NCI-H2171 (cell line): ENCODE data around the gene EXTL2.
"Not testable (repeated sequence)": the region's sequence is repeated elsewhere in the genome, so short reads cannot be mapped to it uniquely, and the experiment has no call there.

ENCODE experiments used
- DNase-seq: peaks from one replicate; lab custom pipeline; 2025; lab: John Stamatoyannopoulos, UW

The EXTL2 gene

DNA sequence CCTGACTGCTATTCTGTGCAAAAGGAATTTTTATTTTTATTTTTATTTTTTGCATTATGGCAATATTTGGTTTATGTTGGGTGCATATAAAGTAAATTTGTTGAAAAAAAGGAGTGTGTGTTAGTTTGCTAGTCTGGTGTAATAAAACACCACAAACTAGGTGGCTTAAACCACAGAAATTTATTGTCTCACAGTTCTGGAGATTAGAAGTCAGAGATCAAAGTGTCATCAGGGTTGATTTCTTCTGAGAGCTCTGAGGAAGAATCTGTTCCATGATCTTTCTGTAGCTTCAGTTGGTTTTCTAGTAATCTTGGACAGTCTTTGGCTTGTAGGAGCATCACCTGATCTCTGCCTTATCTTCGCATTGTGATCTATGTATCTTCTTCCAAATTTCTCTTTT is 7.7 kb upstream of the EXTL2 start:
- no peak for DNase-seq

DNA sequence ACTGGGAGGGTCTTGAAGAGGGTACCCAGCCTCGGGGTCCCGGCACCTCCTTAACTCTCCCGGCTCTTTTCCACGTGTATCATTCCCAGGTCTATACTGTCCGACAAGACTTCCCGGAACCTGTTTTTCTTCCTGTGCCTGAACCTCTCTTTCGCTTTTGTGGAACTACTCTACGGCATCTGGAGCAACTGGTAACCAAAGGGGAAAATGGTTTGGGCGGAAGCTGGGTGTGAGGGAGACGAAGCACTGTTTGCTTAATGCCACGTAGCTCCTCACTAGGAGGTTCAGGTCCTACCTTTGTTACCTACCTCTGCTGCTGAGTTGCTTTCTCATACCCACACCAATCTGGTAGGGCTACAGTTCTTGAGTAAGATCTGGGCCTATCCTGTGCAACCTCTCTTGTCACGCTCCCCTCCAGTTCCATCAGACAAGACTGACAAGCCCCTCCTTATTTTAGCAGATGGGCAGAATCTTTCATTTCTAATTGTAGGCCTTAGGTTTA is 1.9 kb upstream of the EXTL2 start:
- DNase-seq, result no peak

DNA sequence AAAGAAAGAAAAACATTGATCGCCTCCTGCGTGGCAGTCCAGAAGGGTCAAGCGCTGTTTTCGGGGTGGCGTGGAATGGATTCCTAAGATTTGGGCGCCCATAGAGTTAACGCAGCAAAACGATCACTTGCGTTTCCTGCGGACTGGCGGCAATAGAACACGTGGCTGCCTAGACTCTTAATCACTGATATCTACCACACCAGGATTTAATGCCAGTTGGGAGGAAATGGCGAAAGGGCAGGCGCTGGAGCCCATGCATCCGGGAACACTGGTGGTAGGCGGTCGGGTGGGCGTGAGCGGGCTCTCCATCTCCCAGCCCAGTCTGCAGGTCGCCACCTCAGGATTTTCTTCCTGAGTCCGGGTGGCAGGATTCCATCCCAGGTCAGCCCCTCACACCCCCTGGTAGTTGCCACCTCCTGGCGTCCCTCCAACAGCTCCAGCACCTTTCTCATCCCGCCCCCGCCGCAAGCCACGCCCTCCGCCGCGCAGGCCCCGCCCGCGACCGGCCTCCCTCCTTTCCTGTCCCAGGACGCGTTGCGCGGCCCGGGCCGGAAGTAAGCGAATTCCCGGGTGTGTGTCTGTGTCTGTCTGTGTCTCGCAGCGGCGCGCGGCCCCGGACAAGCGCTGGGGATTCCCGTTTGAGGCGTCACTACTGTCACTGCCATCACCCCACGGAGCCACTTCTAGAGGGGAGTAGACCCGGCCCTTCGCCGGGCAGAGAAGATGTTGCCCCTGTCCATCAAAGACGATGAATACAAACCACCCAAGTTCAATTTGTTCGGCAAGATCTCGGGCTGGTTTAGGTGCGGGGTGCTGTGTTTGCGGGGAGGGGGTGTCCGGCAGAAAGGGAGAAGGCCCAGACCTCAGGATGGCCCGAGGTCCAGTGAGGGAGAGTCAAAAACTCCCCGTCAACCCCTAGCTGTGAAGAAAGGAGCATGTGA is 1.2 kb upstream of the EXTL2 start, which contains the start of gene SLC30A7:
SLC30A7 (plus strand) TSS at position 551 of the 941 bp plus-strand sequence; CDS start at position 724, 173 bp downstream.
- DNase-seq, result peak; percentile 89

DNA sequence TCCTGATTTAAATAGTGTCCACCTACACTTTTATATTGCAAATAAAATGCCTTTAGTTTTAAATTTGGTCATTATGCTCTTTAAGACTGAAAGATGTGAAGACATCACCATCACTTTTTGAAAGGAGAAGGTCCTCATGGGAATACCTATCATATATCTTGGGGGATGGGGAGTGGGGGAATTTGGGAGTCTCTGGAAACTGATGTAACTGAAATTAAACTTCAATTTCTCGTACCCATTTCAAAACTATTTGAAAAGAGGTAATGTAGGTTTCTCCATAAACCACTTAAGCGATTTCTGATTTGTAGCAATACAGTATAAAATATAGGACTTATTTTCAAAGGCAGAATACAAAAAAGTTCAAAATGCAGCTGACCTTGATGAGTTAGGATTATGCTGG is 924 bp downstream of the EXTL2 start:
- DNase-seq, result no peak

DNA sequence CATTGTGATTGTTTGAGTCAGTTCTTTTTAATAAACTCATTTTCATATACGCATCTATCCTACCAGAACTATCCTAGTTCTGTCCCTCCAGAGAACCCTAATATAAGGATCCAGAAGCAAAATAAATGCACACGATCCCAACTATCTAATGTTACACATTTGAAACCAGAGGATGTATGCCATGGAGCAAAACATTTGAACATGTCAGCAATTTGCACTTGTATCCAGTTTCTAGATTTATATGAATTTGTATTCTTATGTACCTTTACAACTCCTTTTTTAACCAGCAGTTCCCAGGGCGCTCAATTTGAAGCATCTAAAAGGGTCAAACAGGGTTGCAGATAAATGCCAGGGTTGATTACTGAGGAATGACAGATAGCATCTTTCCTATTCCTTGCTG is 2.1 kb downstream of the EXTL2 start:
- no peak for DNase-seq

DNA sequence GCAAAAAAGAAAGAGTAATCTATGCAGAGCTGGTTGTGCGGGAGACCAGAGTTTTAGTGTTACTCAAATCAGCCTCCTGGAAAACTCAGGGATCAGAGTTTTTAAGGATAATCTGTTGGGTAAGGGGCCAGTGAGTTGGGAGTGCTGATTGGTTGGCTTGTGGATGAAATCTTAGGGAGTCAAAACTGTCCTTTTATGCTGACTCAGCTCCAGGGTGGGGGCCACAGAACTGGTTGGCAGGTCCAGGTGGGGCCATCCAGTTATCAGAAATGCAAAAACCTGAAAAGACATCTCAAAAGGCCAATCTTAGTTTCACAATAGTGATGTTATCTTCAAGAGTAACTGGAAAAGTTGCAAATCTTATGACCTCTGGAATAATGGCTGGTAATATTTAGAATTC is 3.3 kb downstream of the EXTL2 start:
- DNase-seq, result no peak

DNA sequence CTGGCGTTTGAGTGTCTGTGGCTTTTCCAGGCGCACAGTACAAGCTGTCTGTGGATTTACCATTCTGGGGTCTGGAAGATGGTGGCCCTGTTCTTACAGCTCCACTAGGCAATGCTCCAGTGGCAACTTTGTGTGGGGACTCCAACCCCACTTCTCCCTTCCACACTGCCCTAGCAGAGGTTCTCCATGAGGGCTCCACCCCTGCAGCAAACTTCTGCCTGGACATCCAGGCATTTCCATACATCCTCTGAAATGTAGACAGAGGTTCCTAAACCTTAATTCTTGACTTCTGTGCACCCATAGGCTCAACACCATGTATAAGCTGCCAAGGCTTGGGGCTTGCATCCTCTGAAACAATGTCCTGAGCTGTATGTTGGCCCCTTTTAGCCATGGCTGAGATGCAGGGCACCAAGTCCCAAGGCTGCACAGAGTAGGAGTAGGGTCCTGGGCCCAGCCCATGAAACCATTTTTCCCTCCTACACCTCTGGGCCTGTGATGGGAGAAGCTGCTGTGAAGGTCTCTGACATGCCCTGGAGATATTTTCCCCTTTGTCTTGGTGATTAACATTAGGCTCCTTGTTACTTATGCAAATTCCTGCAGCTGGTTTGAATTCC is 4.7 kb downstream of the EXTL2 start:
- not testable (repeated sequence) for DNase-seq

DNA sequence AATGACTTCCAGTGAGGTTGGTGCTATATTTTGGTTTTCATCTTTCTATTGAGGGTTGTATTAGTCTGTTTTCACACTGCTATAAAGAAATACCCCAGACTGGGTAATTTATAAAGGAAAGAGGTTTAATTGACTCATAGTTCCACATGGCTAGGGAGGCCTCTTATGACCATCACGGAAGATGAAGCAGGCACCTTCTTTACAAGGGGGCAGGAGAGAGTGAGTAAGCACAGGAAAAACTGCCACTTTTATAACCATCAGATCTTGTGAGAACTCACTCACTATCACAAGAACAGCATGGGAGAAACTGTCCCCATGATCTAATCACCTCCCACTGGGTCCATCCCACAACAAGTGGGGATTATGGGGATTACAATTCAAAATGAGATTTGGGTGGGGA is 5.6 kb downstream of the EXTL2 start:
- not testable (repeated sequence) for DNase-seq

DNA sequence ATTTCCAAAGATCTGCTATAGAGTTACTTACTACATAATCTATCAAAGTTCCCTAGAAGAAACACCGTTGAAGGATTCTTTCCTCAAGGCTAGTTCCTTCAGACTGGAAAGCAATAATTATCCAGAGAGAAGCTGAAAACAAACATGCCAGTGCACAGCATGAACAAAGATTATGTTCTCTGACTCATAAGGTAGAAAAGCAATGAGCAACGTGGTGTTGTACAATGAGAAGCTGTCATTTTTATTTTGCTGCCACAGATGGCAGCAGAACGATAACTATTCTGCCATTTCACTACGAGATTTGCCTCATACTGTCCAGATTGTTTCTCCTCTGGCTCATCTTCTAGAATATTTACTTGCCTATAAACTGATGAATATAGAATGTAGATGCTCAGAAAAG is 10.7 kb downstream of the EXTL2 start:
- no peak for DNase-seq

DNA sequence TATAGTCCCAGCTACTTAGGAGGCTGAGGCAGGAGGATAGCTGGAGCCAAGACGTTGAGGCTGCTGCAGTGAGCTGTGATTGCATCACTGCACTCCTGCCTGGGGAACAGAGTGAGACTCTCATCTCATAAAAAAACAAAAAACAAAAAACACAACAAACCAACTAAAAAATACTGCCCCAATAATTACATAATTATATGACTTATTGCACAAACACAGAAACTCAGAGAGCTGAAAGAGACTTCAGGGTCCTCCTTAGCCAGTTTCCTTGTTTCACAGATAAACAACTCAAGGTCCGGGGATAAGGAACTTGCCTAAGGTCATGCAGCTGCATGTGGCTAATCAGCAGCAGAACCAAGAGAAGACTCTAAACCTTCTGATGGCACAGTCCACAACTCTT is 11.9 kb downstream of the EXTL2 start:
- DNase-seq, result no peak

DNA sequence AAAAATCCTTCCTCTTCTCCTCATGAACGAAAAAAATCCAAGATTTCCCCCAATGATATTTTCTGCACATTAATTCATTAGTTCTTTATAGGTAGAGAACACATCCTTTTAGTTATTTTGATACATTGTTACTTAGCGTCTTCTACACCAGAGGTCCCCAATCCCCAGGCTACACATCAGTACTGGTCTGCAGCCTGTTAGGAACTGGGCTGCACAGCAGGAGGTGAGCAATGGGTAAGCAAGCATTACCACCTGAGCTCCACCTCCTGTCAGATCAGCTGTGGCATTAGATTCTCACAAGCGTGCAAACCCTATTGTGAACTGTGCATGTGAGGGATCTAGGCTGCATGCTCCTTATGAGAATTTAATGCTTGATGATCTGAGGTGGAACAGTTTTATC is 13.0 kb downstream of the EXTL2 start:
- DNase-seq, result no peak

DNA sequence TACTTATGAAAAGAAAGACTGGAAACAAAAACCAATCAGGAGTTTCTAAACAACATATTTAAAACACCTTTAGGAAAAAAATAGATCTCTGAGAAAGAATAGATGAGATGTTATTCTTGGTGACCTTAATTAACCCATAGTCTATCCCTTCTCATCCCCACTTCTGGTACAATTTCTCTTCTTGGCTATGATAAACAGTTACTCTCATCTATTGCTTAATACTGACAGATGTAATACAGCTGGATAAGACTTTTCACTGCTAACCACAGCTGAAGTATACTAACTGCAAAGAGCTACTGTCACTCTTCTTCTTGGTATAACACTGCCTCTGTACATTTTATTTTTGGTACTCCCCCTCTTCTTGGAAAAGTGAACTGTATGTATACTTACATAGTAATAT is 15.2 kb downstream of the EXTL2 start:
- DNase-seq, result no peak

DNA sequence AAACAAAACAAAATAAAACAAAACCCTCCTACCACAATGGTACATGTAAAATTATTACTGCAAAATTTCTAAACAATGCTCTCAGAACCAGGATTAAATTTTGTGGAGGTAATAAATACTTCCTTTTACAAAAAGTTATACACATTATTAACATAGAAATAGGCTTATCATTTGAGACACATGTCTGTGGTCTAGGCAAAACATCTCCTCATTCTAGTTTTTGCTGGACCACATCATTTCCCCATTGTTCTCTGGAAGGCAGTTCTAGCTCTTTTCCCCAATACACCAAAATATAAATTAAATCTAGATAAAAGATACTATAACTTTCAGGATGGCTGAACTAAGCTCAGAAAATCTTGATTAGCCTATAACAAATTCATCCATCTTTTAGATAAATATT is 18.4 kb downstream of the EXTL2 start:
- no peak for DNase-seq

DNA sequence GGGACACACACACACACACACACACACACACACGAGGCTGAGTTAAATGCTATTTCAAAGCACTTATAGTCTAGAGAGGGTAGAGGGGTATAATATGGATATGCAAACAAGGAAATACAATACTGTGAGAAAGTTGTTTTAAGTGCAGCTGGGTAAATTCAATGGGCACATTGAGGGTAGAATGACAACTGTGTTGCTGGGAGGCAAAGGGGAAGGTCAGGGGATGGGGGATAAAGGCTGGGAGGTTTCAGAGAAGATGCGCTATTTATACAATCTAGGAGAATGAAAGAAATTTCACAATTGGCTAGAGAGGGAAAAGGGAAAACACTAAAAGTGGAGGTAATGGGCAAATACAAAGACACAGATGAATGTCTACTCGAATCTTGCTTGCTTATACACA is 19.4 kb downstream of the EXTL2 start:
- no peak for DNase-seq

DNA sequence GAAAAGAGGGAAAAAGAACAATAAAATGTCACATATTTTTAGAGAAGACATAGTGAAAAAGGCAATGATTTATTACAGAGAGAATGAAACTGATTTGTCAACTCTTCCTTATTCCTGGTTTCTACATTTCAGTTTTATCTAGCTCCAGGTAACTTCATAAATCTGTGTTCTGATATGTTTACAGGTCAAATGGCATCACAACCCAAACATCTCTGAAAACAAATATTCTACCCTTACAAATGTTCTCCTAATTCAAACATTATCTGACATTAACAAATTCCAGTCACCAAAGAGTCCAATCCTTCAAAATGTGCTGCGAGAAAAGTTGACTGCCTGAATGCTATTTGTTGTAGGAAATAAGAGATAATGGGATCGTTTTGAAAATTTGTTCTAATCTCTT is 20.2 kb downstream of the EXTL2 start:
- no peak for DNase-seq

DNA sequence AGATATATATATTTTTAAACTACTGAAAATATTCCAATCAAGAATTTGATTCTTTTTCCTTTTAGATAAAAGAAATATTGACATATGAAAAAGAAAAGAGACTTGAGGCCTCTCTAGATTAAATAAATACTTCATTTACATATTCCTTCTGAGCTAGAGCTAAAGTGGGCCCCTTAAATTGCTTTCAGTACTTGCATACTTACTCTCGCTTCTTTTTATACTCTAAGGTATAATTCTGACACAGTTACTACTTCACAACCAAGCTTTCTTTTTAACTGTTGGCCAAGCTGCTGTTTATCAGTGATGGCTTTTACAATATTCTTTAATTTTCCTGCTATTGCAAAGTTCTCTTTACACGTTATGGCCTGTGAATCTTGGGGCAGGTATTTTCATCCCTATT is 24.6 kb downstream of the EXTL2 start:
- no peak for DNase-seq

DNA sequence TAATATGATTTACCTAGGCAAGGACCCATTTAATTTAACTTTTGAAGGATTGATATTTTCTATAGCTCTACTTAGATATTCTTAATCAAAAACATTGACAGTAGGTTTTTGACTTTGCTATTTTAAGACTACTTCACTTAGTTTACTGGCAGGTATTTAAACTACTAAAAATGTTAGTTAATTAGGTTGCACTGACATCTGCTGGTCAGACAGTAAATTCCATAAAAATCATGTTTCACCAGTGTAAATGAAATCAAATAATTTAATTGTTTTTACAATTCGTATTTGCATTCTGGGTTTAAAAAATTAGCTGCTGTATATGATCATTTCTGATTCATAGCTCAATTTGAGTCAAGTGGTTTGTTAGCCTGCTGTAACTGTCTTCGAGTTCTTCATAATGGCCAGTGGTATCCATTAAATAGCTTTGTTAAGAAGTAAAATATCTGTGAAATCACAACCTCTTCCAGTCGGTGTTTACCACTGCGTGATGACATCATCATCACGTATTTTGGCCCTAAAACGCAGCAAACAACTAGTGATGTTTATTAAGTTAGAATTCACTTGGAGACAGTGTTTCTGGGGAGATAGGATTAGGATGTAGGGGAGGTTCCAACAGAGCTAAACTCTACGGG is 26.2 kb downstream of the EXTL2 start:
- no peak for DNase-seq

DNA sequence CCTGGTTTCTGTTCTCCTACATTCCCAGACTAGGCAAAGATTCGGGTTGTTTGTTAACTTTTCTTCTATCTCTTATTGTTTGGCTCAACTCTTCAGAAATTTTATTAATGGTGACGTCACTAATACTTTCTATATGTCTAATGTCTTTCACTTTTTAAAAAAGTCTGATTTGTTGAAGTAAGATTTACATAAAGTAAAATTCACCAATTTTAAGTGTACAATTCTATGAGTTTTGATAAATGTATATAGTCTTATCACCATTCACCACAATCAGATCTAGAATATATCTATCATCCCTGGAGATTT is 27.8 kb downstream of the EXTL2 start:
- no peak for DNase-seq

DNA sequence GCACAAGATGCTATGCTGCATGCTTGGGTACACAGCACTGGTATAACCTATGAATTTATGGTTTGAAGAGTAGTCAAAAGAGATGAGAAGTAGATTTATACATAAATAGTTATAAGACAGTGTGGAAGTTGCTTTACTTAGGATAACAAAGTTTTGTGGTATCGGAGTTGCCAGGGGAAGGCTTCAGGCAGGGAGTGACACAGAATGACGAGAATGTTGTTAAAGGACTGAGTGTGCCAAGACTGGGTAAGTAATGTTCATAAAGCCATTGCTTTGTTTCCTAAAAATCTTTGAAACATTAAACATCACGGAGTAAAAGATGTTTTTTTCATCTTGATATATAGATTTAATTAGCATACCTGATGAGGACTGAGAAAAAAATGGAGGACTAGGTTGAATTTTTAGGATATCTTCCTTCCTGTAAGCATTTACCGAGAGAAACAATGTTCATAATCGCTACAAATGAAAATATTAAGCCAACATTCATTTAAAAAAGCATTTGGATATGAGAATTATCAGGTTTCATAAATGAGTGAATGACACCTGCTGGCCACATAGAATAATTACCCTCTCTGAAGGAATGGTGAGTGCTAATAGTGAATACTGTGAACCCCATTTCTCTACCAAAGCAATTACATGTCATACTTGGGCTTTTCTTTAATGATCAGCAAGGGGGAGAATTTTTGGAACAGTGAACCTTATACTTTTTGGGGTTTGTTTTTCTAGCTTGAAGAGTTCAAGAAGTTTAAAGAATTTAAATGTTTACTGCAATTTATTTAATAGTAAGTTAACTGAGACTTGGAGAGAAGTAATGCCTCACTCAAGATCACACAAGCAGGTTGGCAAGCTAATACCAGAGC is 28.4 kb downstream of the EXTL2 start:
- peak; percentile 31 for DNase-seq

DNA sequence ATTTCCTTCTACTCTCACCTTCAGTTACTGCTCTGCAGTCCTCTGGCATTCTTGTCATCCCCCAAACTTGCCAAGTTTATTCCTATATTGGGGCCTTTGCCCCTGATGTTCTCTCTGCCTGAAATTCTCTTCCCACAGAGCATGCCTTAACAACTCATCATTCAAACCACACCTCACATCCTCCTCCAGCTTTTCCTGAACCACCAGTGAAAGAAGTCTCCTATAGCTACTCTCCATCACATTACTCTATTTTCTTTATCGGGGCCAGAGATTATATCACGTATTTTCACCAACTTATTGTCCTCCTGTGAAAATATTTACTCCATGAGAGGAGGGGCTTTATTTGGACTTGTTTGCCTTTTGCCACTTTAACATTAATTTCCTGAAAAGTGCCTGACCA is 32.1 kb downstream of the EXTL2 start:
- DNase-seq, result no peak

DNA sequence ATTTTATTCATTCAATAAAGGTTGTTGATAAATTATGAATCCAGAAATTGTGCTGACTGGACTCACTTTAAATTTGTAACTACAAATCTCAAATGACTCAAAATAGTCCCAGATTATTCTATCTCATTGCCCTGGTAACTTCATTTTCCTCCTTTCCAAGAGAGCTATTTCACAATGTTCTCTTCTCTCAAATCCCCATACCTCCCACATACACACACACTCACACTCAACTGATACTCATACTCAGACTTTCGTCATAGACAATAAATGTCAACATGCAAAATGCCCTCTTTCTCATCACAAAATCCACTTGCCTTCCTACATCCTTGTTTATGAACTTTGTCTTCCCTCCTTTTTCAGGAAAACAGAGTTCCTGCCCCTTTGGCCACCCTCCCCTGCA is 33.3 kb downstream of the EXTL2 start:
- no peak for DNase-seq

DNA sequence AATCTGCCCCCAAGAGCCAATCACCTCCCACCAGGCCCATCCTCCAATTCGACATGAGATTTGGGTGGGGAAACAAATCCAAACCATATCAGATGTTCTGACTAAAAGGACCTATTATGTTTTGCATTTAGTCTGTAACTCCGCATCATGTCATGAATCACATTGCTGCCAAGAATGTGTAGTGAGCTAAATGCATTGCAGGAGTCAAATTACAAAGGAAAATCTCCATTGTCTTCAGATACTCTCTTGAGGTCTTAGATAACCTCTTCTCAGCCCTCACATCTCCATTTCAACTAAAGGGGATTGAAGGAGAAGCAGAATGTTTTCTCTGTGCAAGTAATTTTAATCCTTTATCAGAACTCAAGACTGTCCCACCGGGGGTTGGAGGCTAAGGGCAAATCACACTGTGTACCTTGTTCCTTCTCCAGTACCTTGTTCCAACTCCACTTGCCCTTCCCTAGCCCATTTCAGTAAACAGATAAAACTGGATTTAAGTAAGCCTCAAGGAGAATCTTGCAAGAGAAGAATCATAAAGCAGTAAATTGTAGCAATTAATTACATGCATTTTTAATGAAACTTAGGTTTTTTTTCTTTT is 34.1 kb downstream of the EXTL2 start:
- peak; percentile 25 for DNase-seq
